Inflammatory macrophage treated with lipopolysaccharide for 4 hours (primary cell): Measurements from ENCODE around the gene LOXHD1.

Source experiments
- DNase-seq: peaks from one replicate; pipeline ENCODE4 v3.0.0-alpha.2; 2020

The LOXHD1 gene

GRCh38 chr18:46436621-46437020 is 220.4 kb downstream of the LOXHD1 start:
- no peak for DNase-seq

GRCh38 chr18:46435031-46435430 is 222.0 kb downstream of the LOXHD1 start:
- DNase-seq = no peak

GRCh38 chr18:46434629-46435028 is 222.4 kb downstream of the LOXHD1 start:
- DNase-seq = no peak

GRCh38 chr18:46433121-46433826 is 223.7 kb downstream of the LOXHD1 start:
- DNase-seq = no peak

- no peak for DNase-seq
Measured at GRCh38 chr18:46431522-46432171, 225.4 kb downstream of the LOXHD1 start.

- no peak for DNase-seq
Measured at GRCh38 chr18:46429649-46430224, 227.3 kb downstream of the LOXHD1 start.

- no peak for DNase-seq
Measured at GRCh38 chr18:46429130-46429529, 227.9 kb downstream of the LOXHD1 start.

- DNase-seq = no peak
Measured at GRCh38 chr18:46428368-46428767, 228.7 kb downstream of the LOXHD1 start.

- DNase-seq = no peak
Measured at GRCh38 chr18:46427216-46427995, 229.6 kb downstream of the LOXHD1 start.
